ENCODE data around the gene MITF.

Gene MITF

GRCh38 chr3:69932087-69932486, 192.8 kb downstream of the MITF start:
- H3K27me3 ChIP-seq (ENCODE audit: insufficient read depth, poor library complexity, severe bottlenecking), result no peaks in the 10 kb centered on the region
- H3K4me3 ChIP-seq (replicated peaks; ENCODE audit: insufficient read depth, low read length), result no peak overlapping the region
- DNase-seq (ENCODE audit: low read depth in 1 of 2, low spot score in 1 of 2), result no peak
- TF ChIP-seq, protein P1, sequence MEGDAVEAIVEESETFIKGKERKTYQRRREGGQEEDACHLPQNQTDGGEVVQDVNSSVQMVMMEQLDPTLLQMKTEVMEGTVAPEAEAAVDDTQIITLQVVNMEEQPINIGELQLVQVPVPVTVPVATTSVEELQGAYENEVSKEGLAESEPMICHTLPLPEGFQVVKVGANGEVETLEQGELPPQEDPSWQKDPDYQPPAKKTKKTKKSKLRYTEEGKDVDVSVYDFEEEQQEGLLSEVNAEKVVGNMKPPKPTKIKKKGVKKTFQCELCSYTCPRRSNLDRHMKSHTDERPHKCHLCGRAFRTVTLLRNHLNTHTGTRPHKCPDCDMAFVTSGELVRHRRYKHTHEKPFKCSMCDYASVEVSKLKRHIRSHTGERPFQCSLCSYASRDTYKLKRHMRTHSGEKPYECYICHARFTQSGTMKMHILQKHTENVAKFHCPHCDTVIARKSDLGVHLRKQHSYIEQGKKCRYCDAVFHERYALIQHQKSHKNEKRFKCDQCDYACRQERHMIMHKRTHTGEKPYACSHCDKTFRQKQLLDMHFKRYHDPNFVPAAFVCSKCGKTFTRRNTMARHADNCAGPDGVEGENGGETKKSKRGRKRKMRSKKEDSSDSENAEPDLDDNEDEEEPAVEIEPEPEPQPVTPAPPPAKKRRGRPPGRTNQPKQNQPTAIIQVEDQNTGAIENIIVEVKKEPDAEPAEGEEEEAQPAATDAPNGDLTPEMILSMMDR (IDR thresholded peaks at IDR 0.05; ENCODE audit: insufficient read depth, low read length), result no peak
- no peak for TF ChIP-seq GABPA (IDR thresholded peaks at IDR 0.05; ENCODE audit: low read depth)
- no peak for TF ChIP-seq SPI1 (IDR thresholded peaks at IDR 0.05; ENCODE audit: borderline replicate concordance, low read depth)
- TF ChIP-seq REST (IDR thresholded peaks at IDR 0.05; ENCODE audit: insufficient replicate concordance, low read depth), result no peak
- TF ChIP-seq POLR2AphosphoS5 (IDR thresholded peaks at IDR 0.05; ENCODE audit: low read depth), result no peak
- H3K27ac ChIP-seq (replicated peaks), result no peak overlapping the region

DNA sequence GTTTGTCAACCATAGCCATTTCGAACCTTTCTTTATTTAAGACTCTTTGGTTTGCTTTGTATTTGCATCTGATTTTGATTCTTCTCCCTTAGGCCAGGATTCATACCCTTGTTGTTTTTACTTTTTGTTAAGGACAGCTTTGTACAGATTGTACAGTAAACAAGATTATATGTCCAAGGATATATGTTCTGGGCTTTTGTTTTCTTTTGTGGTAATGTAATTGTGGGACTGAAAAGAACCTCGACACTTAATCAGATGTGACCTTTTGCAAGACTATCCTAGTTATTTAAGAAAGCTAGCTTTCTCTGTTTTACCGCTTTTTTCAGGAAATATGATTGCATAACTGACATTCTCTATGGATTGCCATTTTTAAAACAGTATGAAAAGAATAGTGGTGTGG, 193.2 kb downstream of the MITF start:
- DNase-seq (ENCODE audit: low read depth in 1 of 2, low spot score in 1 of 2), result no peak
- TF ChIP-seq SPI1 (IDR thresholded peaks at IDR 0.05; ENCODE audit: borderline replicate concordance, low read depth) (no peak), GABPA (IDR thresholded peaks at IDR 0.05; ENCODE audit: low read depth) (no peak), POLR2AphosphoS5 (IDR thresholded peaks at IDR 0.05; ENCODE audit: low read depth) (no peak), REST (IDR thresholded peaks at IDR 0.05; ENCODE audit: insufficient replicate concordance, low read depth) (no peak)
- TF ChIP-seq, protein P1 (IDR thresholded peaks at IDR 0.05; ENCODE audit: insufficient read depth, low read length), result no peak
- Histone ChIP-seq H3K4me3 (replicated peaks; ENCODE audit: insufficient read depth, low read length) (no peak overlapping the region), H3K27ac (replicated peaks) (no peak overlapping the region), H3K27me3 (ENCODE audit: insufficient read depth, poor library complexity, severe bottlenecking) (no peaks in the 10 kb centered on the region)

DNA sequence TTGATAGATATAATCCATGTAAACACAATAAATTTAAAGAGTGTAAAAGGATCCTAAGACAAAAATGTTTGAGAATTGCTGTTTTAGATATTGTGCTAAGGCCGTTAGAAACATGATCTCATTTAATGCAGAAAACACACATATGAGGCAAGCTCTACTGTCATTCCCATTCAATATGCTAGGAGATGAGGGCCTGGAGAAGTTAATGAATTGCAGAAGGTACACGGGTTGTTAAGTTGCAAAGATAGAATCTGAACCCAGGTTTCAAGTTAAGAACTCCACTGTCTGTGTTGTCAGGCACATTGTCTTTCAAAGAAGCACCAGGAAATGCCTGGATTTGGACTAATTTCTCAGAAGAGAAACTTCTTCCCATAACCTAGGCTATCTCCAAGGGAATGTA, 195.1 kb downstream of the MITF start:
- DNase-seq (ENCODE audit: low read depth in 1 of 2, low spot score in 1 of 2), result no peak
- H3K27ac ChIP-seq (replicated peaks), result no peak overlapping the region
- TF ChIP-seq REST (IDR thresholded peaks at IDR 0.05; ENCODE audit: insufficient replicate concordance, low read depth) (no peak), POLR2AphosphoS5 (IDR thresholded peaks at IDR 0.05; ENCODE audit: low read depth) (no peak), GABPA (IDR thresholded peaks at IDR 0.05; ENCODE audit: low read depth) (no peak), SPI1 (IDR thresholded peaks at IDR 0.05; ENCODE audit: borderline replicate concordance, low read depth) (no peak)
- TF ChIP-seq, protein P1 (IDR thresholded peaks at IDR 0.05; ENCODE audit: insufficient read depth, low read length), result no peak
- H3K4me3 ChIP-seq (replicated peaks; ENCODE audit: insufficient read depth, low read length), result no peak overlapping the region
- no peaks in the 10 kb centered on the region for H3K27me3 ChIP-seq (ENCODE audit: insufficient read depth, poor library complexity, severe bottlenecking)
